ENCODE data around the gene PTCH2.
"Not testable (repeated sequence)": the region's sequence is repeated elsewhere in the genome, so short reads cannot be mapped to it uniquely, and the experiment has no call there.

PTCH2 gene

DNA sequence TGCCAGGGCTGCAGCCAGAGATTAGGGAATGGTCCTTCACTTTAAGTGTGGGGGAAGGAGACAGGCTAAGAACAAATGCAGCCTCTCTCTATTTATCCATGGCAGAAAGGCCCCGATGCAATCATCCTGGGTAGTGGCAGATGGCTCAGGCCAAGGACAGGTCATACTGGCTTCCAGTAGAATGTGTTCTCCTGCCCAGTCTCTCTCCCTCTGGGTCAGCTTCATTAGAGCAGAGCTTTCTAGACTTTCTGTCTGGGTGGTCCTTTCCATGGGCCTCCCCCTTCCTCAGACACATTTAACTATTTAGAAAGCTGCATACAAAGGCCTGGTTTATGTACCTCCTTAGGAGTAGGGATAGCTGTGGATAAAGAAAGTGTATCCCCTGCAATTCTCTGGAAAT lies 4.8 kb upstream of the PTCH2 start:
- TF ChIP-seq, protein P1, sequence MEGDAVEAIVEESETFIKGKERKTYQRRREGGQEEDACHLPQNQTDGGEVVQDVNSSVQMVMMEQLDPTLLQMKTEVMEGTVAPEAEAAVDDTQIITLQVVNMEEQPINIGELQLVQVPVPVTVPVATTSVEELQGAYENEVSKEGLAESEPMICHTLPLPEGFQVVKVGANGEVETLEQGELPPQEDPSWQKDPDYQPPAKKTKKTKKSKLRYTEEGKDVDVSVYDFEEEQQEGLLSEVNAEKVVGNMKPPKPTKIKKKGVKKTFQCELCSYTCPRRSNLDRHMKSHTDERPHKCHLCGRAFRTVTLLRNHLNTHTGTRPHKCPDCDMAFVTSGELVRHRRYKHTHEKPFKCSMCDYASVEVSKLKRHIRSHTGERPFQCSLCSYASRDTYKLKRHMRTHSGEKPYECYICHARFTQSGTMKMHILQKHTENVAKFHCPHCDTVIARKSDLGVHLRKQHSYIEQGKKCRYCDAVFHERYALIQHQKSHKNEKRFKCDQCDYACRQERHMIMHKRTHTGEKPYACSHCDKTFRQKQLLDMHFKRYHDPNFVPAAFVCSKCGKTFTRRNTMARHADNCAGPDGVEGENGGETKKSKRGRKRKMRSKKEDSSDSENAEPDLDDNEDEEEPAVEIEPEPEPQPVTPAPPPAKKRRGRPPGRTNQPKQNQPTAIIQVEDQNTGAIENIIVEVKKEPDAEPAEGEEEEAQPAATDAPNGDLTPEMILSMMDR (IDR thresholded peaks at IDR 0.05; ENCODE audit: borderline replicate concordance, control extremely low read depth, extremely low read depth, insufficient read depth, missing control alignments) = no peak
- in situ Hi-C loops (cut with MboI; ENCODE audit: low sequenced_read_pairs, unreplicated experiment) = no loop called here
- no peak for DNase-seq (ENCODE audit: low spot score)

DNA sequence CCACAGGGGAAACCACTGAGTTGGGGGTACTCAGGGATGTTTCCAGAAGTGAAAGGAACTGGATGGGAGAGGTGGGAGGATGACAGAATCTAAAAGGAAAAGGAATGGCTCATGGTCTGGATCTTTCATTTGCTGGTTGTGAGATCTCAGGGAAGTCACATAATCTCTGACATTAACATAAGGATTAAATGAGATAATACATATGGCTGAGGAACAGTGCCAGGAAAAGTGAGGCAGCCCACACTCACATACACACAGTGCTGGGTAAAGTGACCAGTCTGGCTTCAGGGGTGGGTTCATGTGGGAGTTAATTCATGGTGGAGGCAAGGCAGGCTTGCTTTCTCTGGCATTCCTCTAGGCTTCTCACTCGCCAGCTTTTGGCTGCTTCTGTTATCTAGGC lies 3.9 kb upstream of the PTCH2 start:
- in situ Hi-C loops (cut with MboI; ENCODE audit: low sequenced_read_pairs, unreplicated experiment) = no loop called here
- TF ChIP-seq, protein P1 (IDR thresholded peaks at IDR 0.05; ENCODE audit: borderline replicate concordance, control extremely low read depth, extremely low read depth, insufficient read depth, missing control alignments) = no peak
- no peak for DNase-seq (ENCODE audit: low spot score)

DNA sequence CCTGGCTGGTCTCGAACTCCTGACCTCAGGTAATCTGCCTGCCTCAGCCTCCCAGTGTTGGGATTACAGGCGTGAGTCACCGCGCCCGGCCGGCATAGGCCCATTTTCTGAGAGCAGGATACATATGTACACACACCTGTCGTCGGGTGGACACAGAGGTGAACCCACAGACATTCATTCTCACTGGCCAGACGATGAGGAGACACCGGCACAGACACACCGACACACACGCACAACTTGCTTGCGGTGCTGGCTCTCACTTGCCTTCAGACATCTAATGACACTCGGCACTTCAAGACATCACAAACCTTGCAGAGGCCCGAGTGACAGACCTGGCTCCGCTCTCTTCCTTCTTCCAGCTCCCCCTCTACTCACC lies 579 bp downstream of the PTCH2 start:
- peak; percentile 38 for DNase-seq (ENCODE audit: low spot score)
- TF ChIP-seq, protein P1 (IDR thresholded peaks at IDR 0.05; ENCODE audit: borderline replicate concordance, control extremely low read depth, extremely low read depth, insufficient read depth, missing control alignments) = no peak
- in situ Hi-C loops (cut with MboI; ENCODE audit: low sequenced_read_pairs, unreplicated experiment) = no loop called here

DNA sequence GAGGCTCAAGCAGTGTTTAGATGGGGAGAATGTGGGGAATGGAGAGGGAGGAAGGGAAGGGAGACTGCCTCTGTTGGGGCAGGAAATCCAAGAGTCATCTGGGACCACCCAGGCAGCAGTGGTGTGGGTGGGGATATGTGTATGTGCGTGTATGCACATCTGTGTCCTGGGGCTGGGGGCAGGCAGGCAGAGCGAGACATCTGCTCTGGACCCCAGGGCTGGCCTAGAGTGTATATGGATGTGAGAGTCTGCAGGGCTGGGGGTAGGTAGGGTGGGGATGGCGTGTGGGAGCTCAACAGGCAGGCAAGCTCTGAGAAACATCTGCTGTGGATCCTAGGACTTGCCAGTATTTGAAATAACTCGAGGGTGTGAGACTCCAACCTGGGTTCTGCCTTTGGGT lies 3.5 kb downstream of the PTCH2 start:
- in situ Hi-C loops (cut with MboI; ENCODE audit: low sequenced_read_pairs, unreplicated experiment) = no loop called here
- TF ChIP-seq, protein P1 (IDR thresholded peaks at IDR 0.05; ENCODE audit: borderline replicate concordance, control extremely low read depth, extremely low read depth, insufficient read depth, missing control alignments) = no peak
- DNase-seq (ENCODE audit: low spot score) = no peak

DNA sequence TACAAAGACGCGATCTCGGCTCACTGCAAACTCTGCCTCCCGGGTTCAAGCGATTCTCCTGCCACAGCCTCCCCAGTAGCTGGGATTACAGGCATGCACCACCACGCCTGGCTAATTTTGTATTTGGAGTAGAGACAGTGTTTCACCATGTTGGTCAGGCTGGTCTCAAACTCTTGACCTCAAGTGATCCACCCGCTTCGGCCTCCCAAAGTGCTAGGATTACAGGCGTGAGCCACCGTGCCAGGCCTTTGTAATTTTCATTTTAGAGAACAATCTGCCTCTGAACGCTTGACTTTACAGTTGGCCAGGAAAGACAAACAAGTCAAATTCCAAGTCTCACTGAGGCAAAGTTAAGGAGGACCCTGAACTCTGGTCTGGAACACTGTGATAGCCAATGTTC lies 4.8 kb downstream of the PTCH2 start:
- in situ Hi-C loops (cut with MboI; ENCODE audit: low sequenced_read_pairs, unreplicated experiment); DNase-seq (ENCODE audit: low spot score): not testable (repeated sequence)

DNA sequence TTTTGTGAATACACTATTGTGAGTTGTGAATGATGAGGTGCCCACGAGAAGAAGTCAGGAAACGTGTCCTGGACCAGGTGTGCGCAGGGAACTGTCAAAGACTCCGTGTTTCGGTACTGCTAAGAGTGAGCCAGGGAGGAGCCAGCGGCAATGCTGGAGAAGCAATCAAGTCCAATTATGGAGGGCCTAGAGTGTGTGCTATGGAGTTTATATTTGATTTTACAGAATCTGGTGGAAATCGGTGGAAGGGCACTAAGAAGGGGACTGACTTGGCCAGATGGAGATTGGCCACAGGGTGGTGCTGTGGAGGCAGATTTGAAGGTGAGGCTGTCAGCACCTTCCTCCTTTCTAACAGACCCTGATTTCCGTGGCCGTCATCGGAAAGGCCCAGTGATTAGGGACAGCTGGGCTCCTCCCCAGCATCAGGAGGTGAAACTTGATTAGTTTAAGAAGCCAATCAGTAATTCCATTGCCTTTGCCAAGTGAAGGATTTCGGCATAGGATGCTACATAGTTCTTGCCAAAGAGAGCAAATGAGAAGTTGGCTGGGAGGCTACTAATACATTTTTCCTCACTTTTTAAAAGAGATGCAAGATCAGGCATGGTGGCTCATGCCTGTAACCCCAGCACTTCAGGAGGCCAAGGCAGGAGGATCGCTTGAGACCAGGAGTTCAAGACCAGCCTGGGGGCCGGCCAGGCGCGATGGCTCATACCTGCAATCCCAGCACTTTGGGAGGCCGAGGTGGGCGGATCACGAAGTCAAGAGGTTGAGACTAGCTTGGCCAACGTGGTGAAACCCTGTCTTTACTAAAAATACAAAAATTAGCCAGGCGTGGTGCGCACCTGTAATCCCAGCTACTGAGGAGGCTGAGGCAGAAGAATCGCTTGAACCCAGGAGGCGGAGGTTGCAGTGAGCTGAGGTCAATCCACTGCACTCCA lies 7.0 kb downstream of the PTCH2 start:
- TF ChIP-seq, protein P1 (IDR thresholded peaks at IDR 0.05; ENCODE audit: borderline replicate concordance, control extremely low read depth, extremely low read depth, insufficient read depth, missing control alignments) = peak; percentile 90
- DNase-seq (ENCODE audit: low spot score) = peak; percentile 88
- in situ Hi-C loops (cut with MboI; ENCODE audit: low sequenced_read_pairs, unreplicated experiment) = no loop called here

DNA sequence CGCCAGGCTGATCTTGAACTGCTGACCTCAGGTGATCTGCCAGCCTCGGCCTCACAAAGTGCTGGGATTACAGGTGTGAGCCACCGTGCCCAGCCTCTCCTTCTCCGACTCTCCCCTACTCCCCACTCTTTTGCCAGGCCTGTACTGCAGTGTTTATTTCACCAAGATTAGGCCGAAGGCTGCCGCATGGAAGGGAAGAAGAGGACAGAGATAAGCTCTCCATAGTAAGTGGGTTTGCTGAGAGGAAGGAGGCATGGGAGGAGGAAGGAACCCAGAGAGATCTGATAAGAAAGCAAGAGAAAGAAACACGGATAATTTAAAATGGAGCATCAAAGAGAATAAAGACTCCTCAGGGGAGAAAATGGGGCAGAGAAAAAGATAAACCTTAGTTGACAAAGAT lies 8.7 kb downstream of the PTCH2 start:
- TF ChIP-seq, protein P1 (IDR thresholded peaks at IDR 0.05; ENCODE audit: borderline replicate concordance, control extremely low read depth, extremely low read depth, insufficient read depth, missing control alignments) = no peak
- in situ Hi-C loops (cut with MboI; ENCODE audit: low sequenced_read_pairs, unreplicated experiment) = no loop called here
- no peak for DNase-seq (ENCODE audit: low spot score)

All from GM13976 (cell line).